Peyer's patch (tissue), 4 donors: Measurements from ENCODE around the gene EMC1. TPM values are rescaled to one million over a fixed set of nuclear protein-coding genes. Genes with fewer than 3 reads are reported as not detected.
A peak's percentile ranks its signal among the peaks of the same experiment; 100 is the strongest.

Source experiments
- DNase-seq, 3 donors: peaks; one replicate each; pipeline ENCODE4 v3.0.0-alpha.2; 2017 to 2019
- H3K27ac ChIP-seq, 4 donors: fragments of 200-600 bp; sonication (generic); one replicate each; pipeline ENCODE4 v1.5.1; 2016 to 2019
- H3K27me3 ChIP-seq, 2 donors: fragments of 200-600 bp; sonication (generic); one replicate each; pipeline ENCODE4 v1.5.1; 2019
- H3K36me3 ChIP-seq, 3 donors: fragments of 200-600 bp; sonication (generic); one replicate each; pipeline ENCODE4 v1.5.1; 2016 to 2019
- H3K4me1 ChIP-seq, 4 donors: fragments of 200-600 bp; sonication (generic); one replicate each; pipeline ENCODE4 v1.5.1; 2016 to 2019
- H3K4me3 ChIP-seq, 4 donors: fragments of 200-600 bp; sonication (generic); 1 replicate in 3 of 4; 2 replicates in 1 of 4; pipeline ENCODE4 v1.5.1; 2016 to 2019; ENCODE audit warnings: mild to moderate bottlenecking in 1 of 4
- H3K9me3 ChIP-seq, 4 donors: fragments of 200-600 bp; sonication (generic); one replicate each; pipeline ENCODE4 v1.5.1; 2016 to 2019; ENCODE audit warnings: mild to moderate bottlenecking in 1 of 4
- CTCF ChIP-seq, 6 experiments: fragments of 450-650 bp in 4 of 6; fragments of 200-600 bp in 2 of 6; sonication (generic) in 1 of 6; IDR thresholded peaks; one replicate each; pipeline ENCODE4 v1.5.1; 2017 to 2019; ENCODE audit warnings: antibody characterized with exemption in 6 of 6, mild to moderate bottlenecking in 3 of 6, moderate library complexity in 1 of 6
- POLR2A ChIP-seq, 2 donors: fragments of 450-650 bp; IDR thresholded peaks; one replicate each; pipeline ENCODE4 v1.5.1; 2017; ENCODE audit warnings: antibody characterized with exemption in 2 of 2, mild to moderate bottlenecking in 2 of 2, moderate library complexity in 2 of 2
- total RNA-seq, 4 donors: library from RNA; depleted of rRNA; stranded (reverse); fragments of >200 nt; gene quantifications; one replicate each; pipeline ENCODE4 v1.1.0, GENCODE V29; 2016

Gene EMC1
- total RNA-seq, 4 donors from 2014 or later, result 28.0 to 71.0 (median 37.0) TPM

- Histone ChIP-seq H3K9me3 (no peaks in the 10 kb centered on the region), H3K27me3 (no peaks in the 10 kb centered on the region), H3K36me3 (no peaks in the 10 kb centered on the region), H3K4me3 (no peak overlapping the region), H3K27ac (no peak overlapping the region), H3K4me1 (peaks cover 0 to 75% (median 5%) of the 10 kb centered on the region in 4 donors)
- TF ChIP-seq CTCF (IDR thresholded peaks at IDR 0.05), result no peak
- no peak for TF ChIP-seq POLR2A (IDR thresholded peaks at IDR 0.05)
- no peak for DNase-seq
Observed at GRCh38 chr1:19206947-19207346, 44.4 kb downstream of the EMC1 start.

GRCh38 chr1:19205845-19206244, 45.5 kb downstream of the EMC1 start:
- no peak overlapping the region for H3K4me3 ChIP-seq
- H3K27me3 ChIP-seq, result no peaks in the 10 kb centered on the region
- no peaks in the 10 kb centered on the region for H3K9me3 ChIP-seq
- no peaks in the 10 kb centered on the region for H3K36me3 ChIP-seq
- no peak for DNase-seq
- H3K27ac ChIP-seq, result no peak overlapping the region
- TF ChIP-seq CTCF (IDR thresholded peaks at IDR 0.05), result no peak
- TF ChIP-seq POLR2A (IDR thresholded peaks at IDR 0.05), result no peak
- peaks cover 0 to 69% (median 5%) of the 10 kb centered on the region in 4 donors for H3K4me1 ChIP-seq

GRCh38 chr1:19205403-19205802, 45.9 kb downstream of the EMC1 start:
- TF ChIP-seq CTCF (IDR thresholded peaks at IDR 0.05), result no peak
- TF ChIP-seq POLR2A (IDR thresholded peaks at IDR 0.05), result no peak
- H3K27ac ChIP-seq, result no peak overlapping the region
- peaks cover 0 to 3% (median 0%) of the 10 kb centered on the region in 3 donors for H3K36me3 ChIP-seq
- no peak overlapping the region for H3K4me3 ChIP-seq
- no peaks in the 10 kb centered on the region for H3K9me3 ChIP-seq
- no peaks in the 10 kb centered on the region for H3K27me3 ChIP-seq
- no peak for DNase-seq
- peaks cover 0 to 69% (median 5%) of the 10 kb centered on the region in 4 donors for H3K4me1 ChIP-seq

- no peak overlapping the region for H3K27ac ChIP-seq
- H3K36me3 ChIP-seq, result peaks cover 0 to 11% (median 0%) of the 10 kb centered on the region in 3 donors
- H3K4me1 ChIP-seq, result peaks cover 0 to 69% (median 5%) of the 10 kb centered on the region in 4 donors
- no peak for TF ChIP-seq CTCF (IDR thresholded peaks at IDR 0.05)
- no peak for TF ChIP-seq POLR2A (IDR thresholded peaks at IDR 0.05)
- no peak overlapping the region for H3K4me3 ChIP-seq
- no peak for DNase-seq
- no peaks in the 10 kb centered on the region for H3K9me3 ChIP-seq
- no peaks in the 10 kb centered on the region for H3K27me3 ChIP-seq
Observed at GRCh38 chr1:19204446-19205266, 46.7 kb downstream of the EMC1 start.

- H3K27ac ChIP-seq, result no peak overlapping the region
- no peaks in the 10 kb centered on the region for H3K9me3 ChIP-seq
- peaks cover 0 to 23% (median 0%) of the 10 kb centered on the region in 3 donors for H3K36me3 ChIP-seq
- H3K4me1 ChIP-seq, result peaks cover 0 to 61% (median under 1%) of the 10 kb centered on the region in 4 donors
- H3K27me3 ChIP-seq, result no peaks in the 10 kb centered on the region
- peak in 1 of 3 donors; percentile 48 for DNase-seq
- no peak overlapping the region for H3K4me3 ChIP-seq
- TF ChIP-seq CTCF (IDR thresholded peaks at IDR 0.05), result no peak
- no peak for TF ChIP-seq POLR2A (IDR thresholded peaks at IDR 0.05)
Observed at GRCh38 chr1:19203440-19203839, 47.9 kb downstream of the EMC1 start.
